ENCODE data around the gene ZFHX3.

The ZFHX3 gene

DNA sequence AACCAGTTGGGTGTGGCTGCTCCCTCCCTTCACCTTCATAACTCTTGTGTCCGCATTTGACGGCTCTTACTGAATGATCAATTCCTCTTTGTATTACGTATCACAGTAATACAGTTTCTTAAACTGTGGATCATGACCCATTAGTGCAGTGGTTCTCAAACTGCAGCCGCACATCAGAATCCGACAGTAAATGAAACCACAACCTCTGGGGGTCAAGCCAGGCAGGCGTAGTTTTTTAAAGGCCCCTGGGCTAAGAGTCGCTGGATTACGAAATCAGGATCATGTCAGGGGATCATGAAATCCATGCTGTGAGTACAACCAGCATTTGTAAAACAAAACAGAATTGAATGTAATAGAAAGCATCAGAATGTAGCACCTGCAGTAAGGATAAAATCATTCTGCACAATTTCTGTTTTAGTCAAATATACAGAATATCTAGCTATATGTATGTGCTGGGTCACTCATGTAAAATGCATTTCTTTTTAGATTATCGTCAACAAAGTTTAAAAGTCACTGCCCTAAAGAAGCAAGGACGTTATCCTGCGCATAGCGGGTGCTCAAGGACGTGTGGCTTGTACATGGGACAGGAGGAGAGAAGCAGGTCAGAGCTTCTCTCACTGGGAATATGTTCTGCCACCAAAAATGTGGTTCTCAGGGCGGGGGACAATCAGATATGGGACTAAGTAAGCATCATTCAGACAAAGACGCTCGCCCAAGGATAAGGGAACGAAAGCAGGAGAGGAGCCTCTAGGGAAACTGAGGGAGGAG is 113.1 kb downstream of the ZFHX3 start:
- in situ Hi-C loops (cut with MboI; ENCODE audit: low sequenced_read_pairs), result no loop called here

DNA sequence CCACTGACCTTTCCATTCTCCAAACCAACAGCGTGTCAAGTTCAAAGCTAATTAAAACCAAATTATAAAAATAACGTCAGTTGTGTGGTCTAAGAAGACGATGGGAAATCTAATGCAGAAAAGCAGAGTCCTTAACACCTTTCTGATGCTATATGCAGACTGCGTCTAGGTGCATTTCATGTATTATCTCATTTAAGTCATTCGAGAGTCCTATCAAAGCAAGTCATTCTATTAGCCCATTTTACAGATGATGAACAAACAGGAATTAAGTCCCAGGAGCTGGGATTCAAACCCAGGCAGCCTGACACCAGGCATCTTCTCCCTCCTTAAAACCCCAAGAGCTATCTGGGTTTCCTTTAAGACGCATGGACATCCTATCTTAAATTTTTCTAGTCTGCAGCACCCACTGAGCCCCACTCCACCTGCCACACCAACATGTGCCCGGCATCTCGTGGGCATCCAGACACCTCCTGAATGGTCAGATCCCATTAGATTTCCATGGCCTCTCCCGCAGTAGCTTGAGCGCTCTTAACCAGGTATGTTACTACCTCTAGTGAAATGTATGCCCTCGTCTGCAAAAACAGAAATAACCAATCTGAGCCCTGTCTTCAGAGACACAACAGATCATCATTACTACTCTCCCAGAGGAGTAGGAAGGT is 115.1 kb downstream of the ZFHX3 start:
- in situ Hi-C loops (cut with MboI; ENCODE audit: low sequenced_read_pairs), result no loop called here

DNA sequence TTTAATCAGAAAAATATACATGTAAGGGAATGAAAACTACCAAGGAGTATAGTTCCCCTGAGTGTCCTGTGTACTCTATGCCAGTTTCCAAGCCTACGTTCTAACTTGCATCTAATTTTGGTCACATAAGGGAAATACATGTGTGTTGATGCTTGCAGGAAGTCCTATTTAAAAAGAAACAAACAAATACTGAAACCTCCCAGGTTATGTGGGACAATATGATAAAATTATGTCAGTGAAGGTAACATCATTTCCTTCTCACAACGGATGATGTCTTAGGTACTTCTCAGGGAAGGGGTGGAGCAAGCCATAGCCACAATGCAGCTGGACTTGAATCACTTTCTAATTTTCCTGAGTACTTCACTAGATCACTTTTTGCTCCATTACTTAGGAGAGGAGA is 115.9 kb downstream of the ZFHX3 start:
- in situ Hi-C loops (cut with MboI; ENCODE audit: low sequenced_read_pairs), result no loop called here

DNA sequence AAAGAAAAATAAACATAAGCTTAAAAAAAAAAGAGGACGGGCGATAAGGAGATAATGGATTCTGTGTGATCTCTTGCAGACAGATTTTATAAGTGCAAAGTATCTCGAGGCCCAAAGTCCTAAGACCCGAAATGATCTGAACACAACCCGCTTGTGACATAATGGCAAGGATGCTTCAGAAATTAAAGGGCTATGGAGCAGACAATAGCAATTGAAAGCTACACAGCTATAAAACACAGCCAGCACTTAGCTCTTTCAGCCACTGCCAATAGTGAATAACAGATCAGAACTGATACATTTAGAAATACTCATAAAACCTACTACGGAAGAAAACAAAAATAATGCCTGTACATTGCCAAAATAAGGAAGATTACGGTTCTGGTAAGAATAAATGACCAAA is 117.5 kb downstream of the ZFHX3 start:
- in situ Hi-C loops (cut with MboI; ENCODE audit: low sequenced_read_pairs), result no loop called here

DNA sequence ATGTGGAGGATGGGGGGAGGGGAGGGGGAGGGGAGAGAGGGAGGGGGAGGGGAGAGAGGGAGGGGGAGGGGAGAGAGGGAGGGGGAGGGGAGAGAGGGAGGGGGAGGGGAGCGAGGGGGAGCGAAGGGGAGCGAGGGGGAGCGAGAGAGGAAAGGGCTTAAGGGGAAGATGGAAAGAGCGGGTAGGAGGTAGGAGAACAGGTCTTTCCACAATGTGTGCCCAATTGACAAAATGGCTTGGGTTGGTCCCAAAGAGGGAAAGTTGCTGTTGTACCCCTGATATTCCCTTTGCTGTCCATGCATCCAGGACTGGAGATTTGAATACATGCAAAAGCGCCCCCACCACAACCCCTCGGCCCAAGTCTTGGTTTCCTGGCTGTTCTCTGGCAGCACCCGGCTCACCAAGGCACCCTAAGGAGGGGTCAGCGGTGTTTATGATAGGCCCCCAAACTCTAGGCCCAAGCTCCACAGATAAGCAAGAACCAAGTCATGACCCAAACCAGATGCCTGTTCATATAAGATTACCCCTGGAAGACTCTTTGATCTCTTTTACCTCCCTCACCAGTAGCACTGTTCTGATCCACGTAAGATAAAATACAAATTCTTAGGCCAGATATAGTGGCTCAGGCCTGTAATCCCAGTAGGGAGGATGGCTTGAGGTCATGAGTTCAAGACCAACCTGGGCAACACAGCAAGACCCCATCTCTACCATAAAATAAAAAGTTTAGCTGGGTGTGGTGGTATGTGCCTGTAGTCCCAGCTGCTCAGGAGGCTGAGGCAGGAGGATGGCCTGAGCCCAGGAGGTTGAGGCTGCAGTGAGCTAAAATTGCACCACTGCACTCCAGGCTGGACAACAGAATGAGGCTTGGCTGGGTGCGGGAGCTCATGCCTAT is 119.6 kb downstream of the ZFHX3 start:
- in situ Hi-C loops (cut with MboI; ENCODE audit: low sequenced_read_pairs), result no loop called here

DNA sequence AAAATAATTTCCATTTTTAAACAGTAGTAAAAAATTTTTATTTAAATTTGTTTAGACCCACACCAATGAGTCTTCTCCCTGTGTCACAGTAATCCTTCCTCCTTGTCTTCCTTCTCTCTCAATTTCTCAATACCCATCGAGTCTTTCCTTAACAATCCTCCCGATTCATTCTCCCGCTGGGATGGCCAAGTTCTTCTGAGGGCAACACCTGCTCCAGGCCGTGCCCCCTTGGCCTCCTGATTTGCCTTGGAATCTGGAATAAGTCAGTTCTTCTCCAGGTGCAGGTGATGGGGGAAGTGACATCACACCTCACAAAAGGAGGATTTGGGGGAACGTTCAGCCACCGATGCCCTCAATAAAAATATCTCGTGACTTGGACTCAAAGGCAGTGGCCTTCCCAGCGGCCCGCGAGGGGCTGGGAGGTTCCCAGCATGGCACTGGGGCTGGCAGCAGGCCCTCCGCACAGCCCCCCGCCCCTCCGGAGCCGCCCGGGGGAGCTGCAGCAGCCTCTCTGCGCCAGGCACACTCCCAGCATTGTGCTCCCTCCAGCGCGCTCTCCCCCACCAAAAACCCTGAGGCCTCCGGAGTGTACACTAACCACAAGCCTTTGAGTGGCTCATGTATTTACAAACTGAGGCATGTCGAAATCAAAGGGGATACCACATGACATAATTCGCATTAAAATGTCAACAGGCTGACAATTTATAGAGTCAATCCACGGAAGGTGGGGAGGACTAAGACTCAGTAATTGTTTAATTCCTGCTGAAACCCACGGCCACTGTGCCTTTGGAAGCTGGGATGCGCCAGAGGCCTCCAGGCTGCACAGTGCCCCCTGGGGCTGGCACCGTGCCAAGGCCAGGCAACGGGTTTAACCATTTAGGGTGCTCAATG is 120.5 kb downstream of the ZFHX3 start:
- in situ Hi-C loops (cut with MboI; ENCODE audit: low sequenced_read_pairs), result no loop called here

DNA sequence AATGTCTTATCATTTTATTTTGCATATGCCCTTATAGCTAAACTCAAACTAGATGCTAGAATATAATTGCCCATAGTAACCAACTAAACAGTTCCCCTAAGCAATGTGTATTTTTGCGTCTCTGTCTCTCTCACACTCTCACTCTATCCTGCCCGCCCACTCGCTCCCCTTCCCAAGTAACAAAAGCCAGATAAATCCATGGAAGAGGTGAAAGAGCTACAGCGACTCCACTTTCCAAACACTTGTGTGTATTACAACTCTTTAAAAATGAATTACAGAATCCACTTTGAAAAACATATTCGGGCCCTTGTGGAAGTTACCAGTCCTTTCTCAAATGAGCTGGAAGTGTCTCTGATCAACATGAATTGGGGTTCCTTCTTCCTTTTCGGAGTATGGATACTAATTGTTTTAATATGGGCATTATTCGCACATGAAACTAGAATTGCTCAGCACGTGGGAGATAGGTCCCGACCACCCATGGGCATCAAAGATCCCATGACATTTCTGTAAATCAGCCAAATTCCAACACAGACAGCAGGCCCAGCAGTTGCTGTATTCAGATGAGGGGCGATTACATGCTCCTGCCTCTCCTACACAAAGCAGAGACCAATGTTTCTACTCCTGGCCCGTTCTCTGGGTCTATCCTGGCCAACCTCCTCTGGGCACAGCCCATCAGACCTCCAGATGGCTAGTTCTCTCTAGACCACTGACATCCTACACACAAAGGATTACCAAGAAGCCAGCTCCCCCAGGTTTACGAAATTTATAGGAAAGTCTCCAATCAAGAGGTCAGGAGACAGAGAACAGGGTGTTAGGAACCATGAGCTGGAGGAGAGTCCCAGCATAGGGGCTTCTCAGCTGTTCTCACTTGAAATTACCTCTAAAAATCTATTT is 121.5 kb downstream of the ZFHX3 start:
- in situ Hi-C loops (cut with MboI; ENCODE audit: low sequenced_read_pairs), result no loop called here

DNA sequence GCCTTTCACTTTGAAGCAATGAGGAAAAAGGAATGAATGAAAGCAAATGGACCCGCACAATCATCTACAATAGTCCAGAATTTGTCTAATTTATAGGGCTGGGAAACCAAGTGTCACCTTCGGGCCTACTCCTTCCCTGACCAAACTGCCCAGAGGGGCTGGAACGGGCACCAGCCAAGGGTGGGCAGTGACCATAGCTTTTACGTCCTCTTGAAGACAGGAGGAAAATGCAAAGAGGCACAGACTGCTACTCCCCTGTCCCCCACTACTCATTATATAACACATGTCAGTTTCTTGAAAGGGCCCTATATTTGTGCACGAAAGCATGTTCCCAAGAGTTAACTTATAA is 122.3 kb downstream of the ZFHX3 start:
- in situ Hi-C loops (cut with MboI; ENCODE audit: low sequenced_read_pairs), result no loop called here

DNA sequence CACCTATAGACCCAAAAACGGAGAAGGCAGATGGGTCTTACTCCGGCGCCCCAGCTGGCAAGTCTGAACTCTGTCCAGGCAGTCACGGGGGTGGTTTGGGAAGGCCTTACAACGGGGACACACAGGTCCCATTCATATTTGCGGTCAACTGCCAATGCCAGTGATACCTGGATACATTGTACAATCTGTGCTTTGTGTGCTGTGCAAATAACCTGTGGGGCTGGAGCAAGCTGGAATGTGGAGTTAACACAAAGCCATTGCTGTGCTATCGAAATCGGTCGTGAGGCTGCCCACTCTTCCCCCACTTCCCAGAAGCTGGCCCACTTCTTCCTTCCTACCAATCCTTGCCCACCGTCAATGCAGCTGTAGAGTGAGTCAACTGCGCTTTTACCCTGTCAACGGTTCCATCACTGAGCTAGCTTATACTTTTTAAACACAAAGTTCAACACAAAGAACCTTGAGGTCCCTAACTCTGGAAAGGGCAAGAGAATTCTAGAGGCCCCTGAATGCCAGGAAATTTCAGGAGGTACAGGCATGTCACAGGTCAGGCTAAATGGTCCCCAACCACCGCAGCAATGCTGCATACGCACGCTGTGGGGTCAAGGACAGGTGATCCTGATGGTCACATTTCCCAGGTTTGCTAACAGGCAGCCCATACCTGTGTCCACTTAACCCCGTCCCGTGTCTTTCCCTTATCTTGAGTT is 122.8 kb downstream of the ZFHX3 start:
- in situ Hi-C loops (cut with MboI; ENCODE audit: low sequenced_read_pairs), result no loop called here

DNA sequence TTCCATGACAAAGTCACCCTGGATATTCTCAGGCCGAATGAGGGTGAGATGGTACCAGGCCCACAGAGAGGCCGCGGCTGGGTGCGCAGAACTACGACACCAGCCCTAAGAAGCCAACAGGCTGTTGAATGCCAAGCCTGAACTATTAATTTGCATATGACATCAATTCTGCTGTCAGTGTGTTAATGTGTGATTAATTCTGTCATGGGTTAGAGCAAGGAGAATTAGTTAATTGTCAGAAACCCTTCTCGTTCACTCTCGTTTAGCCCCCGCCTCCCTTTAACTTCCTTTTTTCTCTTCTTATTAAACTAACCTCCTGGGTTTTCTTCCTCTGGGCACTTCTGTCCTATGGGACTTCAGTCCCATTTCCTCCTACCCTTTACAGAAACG is 123.4 kb downstream of the ZFHX3 start:
- in situ Hi-C loops (cut with MboI; ENCODE audit: low sequenced_read_pairs), result no loop called here

DNA sequence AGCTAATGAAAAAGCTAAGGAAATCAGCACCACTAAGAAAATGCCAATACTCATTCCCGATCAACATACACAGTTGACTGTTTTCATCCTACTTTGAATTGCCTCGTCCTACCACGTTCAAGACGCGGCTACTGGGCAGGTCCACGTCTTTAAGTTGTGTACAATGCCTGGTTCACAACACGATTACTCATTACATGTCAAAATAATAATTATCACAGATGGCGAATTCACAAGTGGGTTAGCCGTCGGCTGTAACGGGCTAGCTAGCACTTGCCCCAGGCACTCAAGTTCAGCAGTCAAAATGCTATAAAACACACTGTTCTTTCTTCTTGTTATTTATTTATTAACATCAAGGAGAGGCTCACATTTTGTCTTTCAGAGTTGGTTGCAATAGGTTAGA is 124.2 kb downstream of the ZFHX3 start:
- in situ Hi-C loops (cut with MboI; ENCODE audit: low sequenced_read_pairs), result no loop called here

DNA sequence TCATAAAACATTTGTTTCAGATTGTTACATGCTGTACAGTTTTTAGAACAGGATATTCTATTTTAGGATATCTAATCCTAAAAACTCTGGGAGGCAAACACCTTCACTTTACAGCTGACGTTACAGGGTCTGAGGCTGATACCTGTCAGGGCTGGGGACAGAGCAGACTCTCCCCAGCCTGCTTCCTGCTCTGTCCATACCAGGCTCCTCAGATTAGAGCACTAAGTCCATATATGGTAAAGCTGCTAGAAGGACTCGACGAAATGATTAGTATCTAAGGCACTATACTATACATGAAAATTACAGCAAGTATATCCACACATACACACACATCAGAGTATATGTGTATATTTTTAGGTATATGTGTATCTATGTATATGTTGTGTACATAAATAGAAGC is 125.2 kb downstream of the ZFHX3 start:
- in situ Hi-C loops (cut with MboI; ENCODE audit: low sequenced_read_pairs), result no loop called here

DNA sequence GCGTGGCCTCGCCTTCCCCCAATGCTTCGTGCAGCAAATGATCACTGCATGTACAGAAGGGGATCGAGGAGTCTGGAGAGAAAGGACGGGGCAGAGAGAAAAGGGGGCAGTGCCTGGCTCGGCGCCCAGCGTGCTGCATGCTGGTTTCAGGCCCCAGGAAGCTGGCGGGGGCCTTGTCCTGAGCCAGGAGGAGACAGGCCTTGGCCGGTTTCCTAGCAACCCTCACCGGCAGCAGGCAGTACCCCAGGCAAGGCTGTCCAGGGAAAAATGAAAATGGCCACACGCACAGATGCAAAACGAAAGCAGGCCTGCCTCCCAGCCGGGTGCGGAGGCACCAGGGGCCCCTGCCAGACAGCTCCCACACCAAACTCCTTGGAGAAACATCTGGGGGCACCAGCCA is 126.3 kb downstream of the ZFHX3 start:
- in situ Hi-C loops (cut with MboI; ENCODE audit: low sequenced_read_pairs), result no loop called here

DNA sequence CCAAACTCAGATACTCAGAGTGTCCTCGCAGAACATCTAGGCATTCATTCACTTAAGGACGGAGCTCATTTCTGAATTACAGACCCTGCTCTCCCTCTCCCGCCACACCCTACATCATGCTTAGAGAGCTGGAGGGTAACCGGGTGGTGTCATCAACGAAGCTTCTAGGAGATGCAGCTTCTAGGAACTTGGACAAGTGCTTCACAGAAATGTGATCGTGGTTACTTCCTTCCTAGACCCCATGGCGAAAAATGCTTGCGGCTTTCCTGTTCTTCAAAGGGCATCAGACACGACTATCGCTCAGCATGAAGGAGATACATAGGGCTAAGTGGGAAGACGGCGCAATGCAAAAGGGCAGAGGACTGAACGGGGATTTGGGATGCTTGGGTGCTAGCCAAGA is 126.8 kb downstream of the ZFHX3 start:
- in situ Hi-C loops (cut with MboI; ENCODE audit: low sequenced_read_pairs), result no loop called here

DNA sequence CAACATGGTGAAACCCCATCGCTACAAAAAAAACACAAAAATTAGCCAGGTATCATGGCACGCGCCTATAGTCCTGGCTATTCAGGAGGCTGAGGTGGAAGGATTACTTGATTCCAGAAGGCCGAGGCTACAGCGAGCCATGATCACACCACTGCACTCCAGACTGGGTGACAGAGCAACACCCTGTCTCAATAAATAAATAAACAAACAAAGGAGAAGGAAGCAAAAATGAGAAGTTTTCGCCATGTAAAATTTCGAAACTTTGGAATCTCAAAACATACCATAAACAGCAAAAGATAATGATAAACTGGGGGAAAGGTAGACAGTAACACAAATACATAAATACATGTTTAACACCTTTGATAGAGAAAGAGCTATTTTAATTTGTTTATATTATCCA is 130.9 kb downstream of the ZFHX3 start:
- in situ Hi-C loops (cut with MboI; ENCODE audit: low sequenced_read_pairs), result no loop called here

DNA sequence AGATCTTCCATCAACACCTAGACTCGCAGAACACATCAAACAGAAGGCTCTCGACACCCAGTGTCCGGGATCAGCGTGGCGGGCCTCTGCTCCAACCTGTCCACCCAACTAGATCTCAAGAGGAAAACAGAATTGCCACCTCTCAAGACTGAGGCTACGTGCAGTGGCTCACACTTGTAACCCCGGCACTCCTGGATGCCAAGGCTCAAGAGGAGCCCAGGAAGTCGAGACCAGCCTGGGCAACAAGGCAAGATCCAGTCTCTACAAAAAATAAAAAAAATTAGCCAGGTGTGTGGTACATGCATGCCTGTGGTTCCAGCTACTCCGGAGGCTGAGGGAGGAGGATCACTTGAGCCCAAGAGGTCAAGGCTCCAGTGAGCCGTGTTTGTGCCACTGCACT is 132.6 kb downstream of the ZFHX3 start:
- in situ Hi-C loops (cut with MboI; ENCODE audit: low sequenced_read_pairs), result no loop called here

DNA sequence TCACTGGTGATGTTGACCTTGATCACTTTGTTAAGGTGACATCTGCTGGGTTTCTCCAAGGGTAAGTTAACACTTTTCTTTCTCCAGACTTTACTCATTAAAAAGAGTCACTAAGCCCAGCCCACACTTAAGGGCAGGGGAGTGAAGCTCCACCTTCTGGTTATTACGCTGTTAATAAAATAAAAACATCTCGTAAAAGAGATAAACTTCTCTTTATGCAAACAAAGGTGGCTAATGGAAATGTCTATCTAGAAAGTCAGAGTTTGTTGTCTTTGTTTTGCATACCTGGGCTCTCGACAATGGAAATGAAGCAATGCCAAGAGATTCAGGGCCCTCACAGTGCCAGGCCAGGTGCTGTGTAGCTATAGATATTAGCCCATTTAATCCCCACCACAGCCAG is 134.4 kb downstream of the ZFHX3 start:
- in situ Hi-C loops (cut with MboI; ENCODE audit: low sequenced_read_pairs), result no loop called here

DNA sequence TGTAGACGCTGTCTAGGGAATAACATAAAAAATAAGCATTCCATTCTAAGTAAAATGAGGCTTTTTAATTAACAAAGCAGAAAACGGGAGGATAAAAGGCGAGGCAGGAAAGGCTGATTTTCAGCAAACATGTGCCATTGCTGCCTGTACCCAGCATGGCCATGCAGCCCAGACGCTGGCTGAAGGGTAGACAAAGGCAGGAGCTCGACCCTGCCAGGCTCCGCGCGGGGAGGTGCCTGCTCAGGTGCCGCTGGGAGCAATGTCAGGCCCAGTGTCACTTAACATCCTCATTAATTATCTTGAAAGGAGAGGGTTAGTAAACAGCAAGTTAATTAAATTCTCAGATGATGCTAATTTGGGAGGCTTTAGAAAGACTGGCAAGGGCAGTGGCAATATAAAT is 136.0 kb downstream of the ZFHX3 start:
- in situ Hi-C loops (cut with MboI; ENCODE audit: low sequenced_read_pairs), result no loop called here

DNA sequence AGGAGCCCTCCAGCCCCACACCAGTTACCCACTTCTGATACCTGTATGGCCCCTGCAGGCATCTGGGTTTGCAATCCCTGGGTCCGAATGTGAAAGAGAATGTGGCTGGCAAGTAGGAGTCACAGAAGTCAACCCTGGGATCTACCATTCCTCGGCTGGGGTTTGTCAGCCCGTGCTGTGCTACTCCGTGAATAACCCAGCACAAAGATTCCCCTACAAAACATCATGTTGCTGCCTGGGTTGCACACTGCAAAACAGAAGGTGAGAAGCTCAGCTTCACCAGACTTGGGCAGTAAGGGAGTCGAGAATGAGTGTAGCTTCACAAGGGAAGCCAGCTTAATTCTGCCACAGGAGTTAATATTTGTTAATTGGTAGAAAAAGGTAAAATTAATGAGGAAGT is 137.1 kb downstream of the ZFHX3 start:
- in situ Hi-C loops (cut with MboI; ENCODE audit: low sequenced_read_pairs), result no loop called here

All from HL-60/S4 treated with phorbol 12-myristate 13-acetate at 8.2 ng/mL for 4 days and 3 days (cell line).